Stomach (tissue), 9 donors: ENCODE measurements around the gene GIMAP1. TPM values are rescaled to one million over a fixed set of nuclear protein-coding genes. Genes with fewer than 3 reads are reported as not detected.
A peak's percentile ranks its signal among the peaks of the same experiment; 100 is the strongest.

Source experiments
- DNase-seq, 2 donors: peaks; one replicate each; pipeline versions ENCODE4 v3.0.0 to v3.0.0-alpha.2; 2013 to 2019
- H3K27ac ChIP-seq, 5 donors: fragments of 200-600 bp in 4 of 5; sonication (generic) in 4 of 5; one replicate each; pipeline ENCODE4 v1.5.1; 2013 to 2019; ENCODE audit warnings: mild to moderate bottlenecking in 1 of 5, moderate library complexity in 1 of 5
- H3K27me3 ChIP-seq, 3 donors: fragments of 200-600 bp; sonication (generic); one replicate each; pipeline ENCODE4 v1.5.1; 2017 to 2019; ENCODE audit warnings: mixed run types in 1 of 3
- H3K36me3 ChIP-seq, 4 donors: fragments of 200-600 bp; sonication (generic); 1 replicate in 3 of 4; 2 replicates in 1 of 4; pipeline ENCODE4 v1.5.1; 2016 to 2019
- H3K4me1 ChIP-seq, 4 donors: fragments of 200-600 bp; sonication (generic); one replicate each; pipeline ENCODE4 v1.5.1; 2016 to 2019
- H3K4me3 ChIP-seq, 4 donors: fragments of 200-600 bp; sonication (generic) in 3 of 4; one replicate each; pipeline ENCODE4 v1.5.1; 2016 to 2019; ENCODE audit warnings: mild to moderate bottlenecking in 1 of 4
- H3K9me3 ChIP-seq, 4 donors: fragments of 200-600 bp; sonication (generic); one replicate each; pipeline ENCODE4 v1.5.1; 2016 to 2019
- CTCF ChIP-seq, 7 experiments: fragments of 450-650 bp in 4 of 7; fragments of 200-600 bp in 3 of 7; sonication (generic) in 3 of 7; IDR thresholded peaks; one replicate each; pipeline ENCODE4 v1.5.1; 2016 to 2019; ENCODE audit warnings: antibody characterized with exemption in 7 of 7, control low read depth in 2 of 7, mild to moderate bottlenecking in 1 of 7
- EP300 ChIP-seq: sonication (generic); formaldehyde crosslinking; IDR thresholded peaks from one replicate; pipeline ENCODE4 v1.6.1; 2017; ENCODE audit warnings: antibody characterized with exemption
- POLR2A ChIP-seq, 4 donors: fragments of 450-650 bp; IDR thresholded peaks; one replicate each; pipeline ENCODE4 v1.6.1; 2016; ENCODE audit warnings: antibody characterized with exemption in 4 of 4, control low read depth in 2 of 4, mild to moderate bottlenecking in 1 of 4, moderate library complexity in 1 of 4
- POLR2AphosphoS5 ChIP-seq, 3 donors: sonication (generic); formaldehyde crosslinking; IDR thresholded peaks; one replicate each; pipeline ENCODE4 v1.6.1; 2016; ENCODE audit warnings: antibody characterized with exemption in 3 of 3
- WGBS, 5 donors: extraction: QIAGEN DNeasy Blood & Tissue Kit in 3 of 5; methylation state at CpG; one replicate each; pipeline versions ENCODE4 v1.1.5 to v1.1.7; 2013 to 2018; 5-methylcytosine and 5-hydroxymethylcytosine counted together
- intact Hi-C: fragments of 100-400 bp; cut with DNase I; formaldehyde crosslinking; loops from one replicate; pipeline ENCODE4 v1.15.1; 2023; ENCODE audit warnings: low total_unique reads
- polyA plus RNA-seq, 3 donors: library from polyadenylated mRNA; stranded (reverse); fragments of 200-250 nt; gene quantifications; one replicate each; pipeline ENCODE4 v1.2.3, GENCODE V29; 2013
- total RNA-seq, 5 donors: library from RNA; depleted of rRNA; stranded (reverse); fragments of >200 nt; gene quantifications; one replicate each; pipeline versions ENCODE4 v1.1.0 to v1.2.3, GENCODE V29; 2014 to 2016
- donor health status: healthy with polysubstance abuse.
- donor health status: Bipolar disorder and iron deficiency.
- donor health status: healthy.

GIMAP1 gene
- total and polyA plus RNA-seq, 8 donors: 0.45 to 5.8 (median 2.7) TPM; not detected in 1

- TF ChIP-seq CTCF (IDR thresholded peaks at IDR 0.05) (no peak), POLR2AphosphoS5 (IDR thresholded peaks at IDR 0.05) (peak in 2 of 3 donors; percentile 20 to 47)
Measured at GRCh38 chr7:150738591-150739001, 22.2 kb downstream of the GIMAP1 start.

GRCh38 chr7:150739033-150739432 is 22.6 kb downstream of the GIMAP1 start:
- Histone ChIP-seq H3K27ac (peak overlapping the region in 4 of 5 donors; percentile 71 to 80 (median 76)), H3K27me3 (peaks cover 0 to 5% (median 0%) of the 10 kb centered on the region in 3 donors), H3K9me3 (no peaks in the 10 kb centered on the region), H3K4me1 (peaks cover 8 to 25% (median 11%) of the 10 kb centered on the region in 4 donors), H3K4me3 (peak overlapping the region; percentile 35 to 52 (median 47)), H3K36me3 (peaks cover 0 to 22% (median 8%) of the 10 kb centered on the region in 4 donors)
- TF ChIP-seq CTCF (IDR thresholded peaks at IDR 0.05) (peak in 1 of 7 experiments; percentile 28), EP300 (no peak), POLR2A (IDR thresholded peaks at IDR 0.05) (no peak)
- no peak for DNase-seq
- intact Hi-C loops: no loop called here

More at GRCh38 chr7:150738591-150739001, 22.2 kb downstream of the GIMAP1 start:
- no peak for DNase-seq
- H3K4me3 ChIP-seq: peak overlapping the region; percentile 35 to 52 (median 47)
- peak overlapping the region in 4 of 5 donors; percentile 71 to 80 (median 76) for H3K27ac ChIP-seq
- peaks cover 0 to 21% (median 8%) of the 10 kb centered on the region in 4 donors for H3K36me3 ChIP-seq
- intact Hi-C loops: no loop called here
- peaks cover 4 to 21% (median 8%) of the 10 kb centered on the region in 4 donors for H3K4me1 ChIP-seq
- peaks cover 0 to 5% (median 0%) of the 10 kb centered on the region in 3 donors for H3K27me3 ChIP-seq
- H3K9me3 ChIP-seq: no peaks in the 10 kb centered on the region
- WGBS, 5 donors: 47 to 66% (median 63%) methylated on average over 5 of the region's 5 CpGs

GRCh38 chr7:150740053-150740452 is 23.6 kb downstream of the GIMAP1 start:
- no peak for TF ChIP-seq CTCF (IDR thresholded peaks at IDR 0.05)
- no peak for TF ChIP-seq POLR2A (IDR thresholded peaks at IDR 0.05)
- TF ChIP-seq POLR2AphosphoS5 (IDR thresholded peaks at IDR 0.05): peak in 1 of 3 donors; percentile 17
- Histone ChIP-seq H3K9me3 (no peaks in the 10 kb centered on the region), H3K27ac (peak overlapping the region in 3 of 5 donors; percentile 31 to 80 (median 71)), H3K36me3 (peaks cover 0 to 22% (median 8%) of the 10 kb centered on the region in 4 donors), H3K27me3 (peaks cover 0 to 5% (median 0%) of the 10 kb centered on the region in 3 donors), H3K4me1 (peaks cover 8 to 34% (median 16%) of the 10 kb centered on the region in 4 donors), H3K4me3 (peak overlapping the region; percentile 35 to 52 (median 47))
- intact Hi-C loops: loop anchor here (10.0 kb wide), 1 partner anchor 265 kb away; no protein-coding TSS in a partner anchor
- no peak for DNase-seq
- 58 to 79% (median 70%) methylated on average over 10 of the region's 10 CpGs for whole genome bisulfite sequencing, 5 donors

GRCh38 chr7:150742286-150742968 is 26.0 kb downstream of the GIMAP1 start:
- peaks cover 0 to 22% (median 8%) of the 10 kb centered on the region in 4 donors for H3K36me3 ChIP-seq
- TF ChIP-seq CTCF (IDR thresholded peaks at IDR 0.05): no peak
- no peak for TF ChIP-seq POLR2A (IDR thresholded peaks at IDR 0.05)
- no peaks in the 10 kb centered on the region for H3K9me3 ChIP-seq
- H3K4me3 ChIP-seq: peak overlapping the region in 2 of 4 donors; percentile 9 to 23
- DNase-seq: no peak
- peak overlapping the region in 1 of 5 donors; percentile 7 for H3K27ac ChIP-seq
- 71 to 83% (median 82%) methylated on average over 14 of the region's 14 CpGs for WGBS, 5 donors
- H3K27me3 ChIP-seq: peaks cover 0 to 5% (median 0%) of the 10 kb centered on the region in 3 donors
- H3K4me1 ChIP-seq: peaks cover 4 to 34% (median 18%) of the 10 kb centered on the region in 4 donors
- intact Hi-C loops: loop anchor here (10.0 kb wide), 1 partner anchor 268 kb away; no protein-coding TSS in a partner anchor
